GM23338 (cell line): ENCODE measurements around the gene NTN1. TPM values are rescaled to one million over a fixed set of nuclear protein-coding genes. Genes with fewer than 3 reads are reported as not detected.

ENCODE experiments used
- ATAC-seq: fragments of 200-7000 bp; cut with Tn5 transposase; 3 replicates; pipeline ENCODE4 v1.9.1; 2020
- DNase-seq: peaks from one replicate; pipeline ENCODE4 v3.0.0-alpha.2; 2015; ENCODE audit warnings: low spot score
- H2AFZ ChIP-seq: fragments of 200-600 bp; sonication (generic); 2 replicates; pipeline ENCODE4 v1.8.0; 2016; ENCODE audit warnings: antibody characterized with exemption, mild to moderate bottlenecking, moderate library complexity
- H3F3A ChIP-seq: fragments of 200-600 bp; sonication (generic); replicated peaks from 2 replicates; pipeline ENCODE4 v1.8.0; 2017; ENCODE audit warnings: antibody characterized with exemption, mixed run types, low read depth
- H3K27ac ChIP-seq: fragments of 200-600 bp; sonication (generic); 2 replicates; pipeline ENCODE4 v1.6.1; 2016; ENCODE audit warnings: low read depth
- H3K27me3 ChIP-seq: fragments of 200-600 bp; sonication (generic); 2 replicates; pipeline ENCODE4 v1.8.0; 2016; ENCODE audit warnings: mild to moderate bottlenecking, mixed run types, moderate library complexity; ENCODE audit not compliant: insufficient read depth
- H3K36me3 ChIP-seq: fragments of 200-600 bp; sonication (generic); 2 replicates; pipeline ENCODE4 v1.8.0; 2016; ENCODE audit warnings: mild to moderate bottlenecking; ENCODE audit not compliant: insufficient read depth
- H3K4me1 ChIP-seq: fragments of 200-600 bp; sonication (generic); 2 replicates; pipeline ENCODE4 v1.8.0; 2016; ENCODE audit warnings: mild to moderate bottlenecking, moderate library complexity; ENCODE audit not compliant: insufficient read depth
- H3K4me2 ChIP-seq: fragments of 200-600 bp; sonication (generic); 2 replicates; pipeline ENCODE4 v1.7.1; 2017; ENCODE audit warnings: mixed run types
- H3K4me3 ChIP-seq: fragments of 200-600 bp; sonication (generic); 2 replicates; pipeline ENCODE4 v1.6.1; 2016; ENCODE audit warnings: mixed run types
- H3K79me2 ChIP-seq: fragments of 200-600 bp; sonication (generic); replicated peaks from 2 replicates; pipeline ENCODE4 v1.8.0; 2017; ENCODE audit warnings: mild to moderate bottlenecking; ENCODE audit not compliant: insufficient read depth
- H3K9me2 ChIP-seq: fragments of 200-600 bp; sonication (generic); 2 replicates; pipeline ENCODE4 v1.8.0; 2017; ENCODE audit not compliant: insufficient read depth
- H4K20me1 ChIP-seq: fragments of 200-600 bp; sonication (generic); replicated peaks from 2 replicates; pipeline ENCODE4 v1.8.0; 2017; ENCODE audit warnings: mild to moderate bottlenecking; ENCODE audit not compliant: insufficient read depth
- H3K27ac Mint-ChIP-seq: 2 replicates; pipeline ENCODE4 v1.8.0; 2020; ENCODE audit warnings: inconsistent platforms, mild to moderate bottlenecking, moderate library complexity, mixed read lengths
- H3K27me3 Mint-ChIP-seq: 3 replicates; pipeline ENCODE4 v1.8.0; 2022; ENCODE audit warnings: low read depth, mild to moderate bottlenecking, moderate library complexity, mixed read lengths, inconsistent platforms; ENCODE audit not compliant: insufficient read depth, poor library complexity
- H3K36me3 Mint-ChIP-seq: 3 replicates; pipeline ENCODE4 v1.8.0; 2021; ENCODE audit warnings: low read depth, mild to moderate bottlenecking, inconsistent platforms, moderate library complexity, mixed read lengths
- H3K4me1 Mint-ChIP-seq: 3 replicates; pipeline ENCODE4 v1.8.0; 2020; ENCODE audit warnings: mild to moderate bottlenecking, inconsistent platforms, mixed read lengths
- H3K4me3 Mint-ChIP-seq: 3 replicates; pipeline ENCODE4 v1.8.0; 2021; ENCODE audit warnings: moderate library complexity, mild to moderate bottlenecking, inconsistent platforms, mixed read lengths
- H3K9me3 Mint-ChIP-seq: 3 replicates; pipeline ENCODE4 v1.8.0; 2020; ENCODE audit warnings: moderate library complexity, mild to moderate bottlenecking, inconsistent platforms, mixed read lengths
- CREB1 ChIP-seq: fragments of 250-450 bp; sonication (Bioruptor Pico); IDR thresholded peaks from 2 replicates; pipeline ENCODE4 v1.5.0; 2020; ENCODE audit warnings: low read depth, mild to moderate bottlenecking, moderate library complexity
- EZH2 ChIP-seq: fragments of 200-600 bp; sonication (generic); IDR thresholded peaks from one replicate; pipeline ENCODE4 v1.8.0; 2017; ENCODE audit warnings: antibody characterized with exemption, mild to moderate bottlenecking, low read depth; ENCODE audit not compliant: unreplicated experiment
- EZH2phosphoT487 ChIP-seq: fragments of 200-600 bp; sonication (generic); IDR thresholded peaks from one replicate; pipeline ENCODE4 v1.8.1; 2018; ENCODE audit warnings: antibody characterized with exemption; ENCODE audit not compliant: unreplicated experiment
- JUNB ChIP-seq: IDR thresholded peaks from one replicate; pipeline ENCODE4 v1.6.1; 2016; ENCODE audit warnings: antibody characterized with exemption; ENCODE audit not compliant: unreplicated experiment
- POLR2AphosphoS5 ChIP-seq: IDR thresholded peaks from 2 replicates; pipeline ENCODE4 v1.6.1; 2016; ENCODE audit warnings: antibody characterized with exemption, low read depth
- STAT1 ChIP-seq: IDR thresholded peaks from one replicate; pipeline ENCODE4 v1.6.1; 2016; ENCODE audit warnings: antibody characterized with exemption; ENCODE audit not compliant: unreplicated experiment
- ZNF114 ChIP-seq: fragments of 250-450 bp; sonication (Bioruptor Pico); IDR thresholded peaks from 2 replicates; pipeline ENCODE4 v1.5.0; 2020; ENCODE audit warnings: mild to moderate bottlenecking, moderate library complexity
- ZNF331 ChIP-seq: fragments of 250-450 bp; sonication (Bioruptor Pico); IDR thresholded peaks from 2 replicates; pipeline ENCODE4 v1.5.0; 2020; ENCODE audit warnings: low read depth, mild to moderate bottlenecking, moderate library complexity
- ZNF462 ChIP-seq: fragments of 250-450 bp; sonication (Bioruptor Pico); IDR thresholded peaks from 2 replicates; pipeline ENCODE4 v1.5.0; 2020; ENCODE audit warnings: mild to moderate bottlenecking, moderate library complexity
- polyA plus RNA-seq: library from polyadenylated mRNA; unstranded; fragments of >200 nt; fragmentation: Nextera tagmentation; extraction: Ambion mirVana; gene quantifications from 2 replicates; pipeline ENCODE4 v1.2.1, GENCODE V29; 2016
- total RNA-seq: library from RNA; depleted of rRNA; stranded (reverse); fragments of >200 nt; shearing (Covaris generic); gene quantifications from 2 replicates; pipeline ENCODE4 v1.2.3, GENCODE V29; 2014
- TF ChIP-seq, protein P1 (sequence below): IDR thresholded peaks from one replicate; pipeline ENCODE4 v1.6.1; 2018; ENCODE audit warnings: antibody characterized with exemption; ENCODE audit not compliant: unreplicated experiment
- TF ChIP-seq, protein P2 (sequence below): IDR thresholded peaks from 2 replicates; pipeline ENCODE4 v1.6.1; 2016; ENCODE audit warnings: antibody characterized with exemption
- TF ChIP-seq, protein P3 (sequence below), 2 experiments: fragments of 200-600 bp in 1 of 2; sonication (generic) in 1 of 2; conservative IDR thresholded peaks; 2 replicates each; pipeline versions ENCODE4 v1.5.1 to v1.6.1; 2016 to 2017; ENCODE audit warnings: antibody characterized with exemption in 2 of 2, low read depth in 2 of 2, mild to moderate bottlenecking in 2 of 2, moderate library complexity in 1 of 2

NTN1 gene
- total and polyA plus RNA-seq, 2 experiments from 2014 or later = 0.57 to 2.6 TPM

- TF ChIP-seq, protein P1, sequence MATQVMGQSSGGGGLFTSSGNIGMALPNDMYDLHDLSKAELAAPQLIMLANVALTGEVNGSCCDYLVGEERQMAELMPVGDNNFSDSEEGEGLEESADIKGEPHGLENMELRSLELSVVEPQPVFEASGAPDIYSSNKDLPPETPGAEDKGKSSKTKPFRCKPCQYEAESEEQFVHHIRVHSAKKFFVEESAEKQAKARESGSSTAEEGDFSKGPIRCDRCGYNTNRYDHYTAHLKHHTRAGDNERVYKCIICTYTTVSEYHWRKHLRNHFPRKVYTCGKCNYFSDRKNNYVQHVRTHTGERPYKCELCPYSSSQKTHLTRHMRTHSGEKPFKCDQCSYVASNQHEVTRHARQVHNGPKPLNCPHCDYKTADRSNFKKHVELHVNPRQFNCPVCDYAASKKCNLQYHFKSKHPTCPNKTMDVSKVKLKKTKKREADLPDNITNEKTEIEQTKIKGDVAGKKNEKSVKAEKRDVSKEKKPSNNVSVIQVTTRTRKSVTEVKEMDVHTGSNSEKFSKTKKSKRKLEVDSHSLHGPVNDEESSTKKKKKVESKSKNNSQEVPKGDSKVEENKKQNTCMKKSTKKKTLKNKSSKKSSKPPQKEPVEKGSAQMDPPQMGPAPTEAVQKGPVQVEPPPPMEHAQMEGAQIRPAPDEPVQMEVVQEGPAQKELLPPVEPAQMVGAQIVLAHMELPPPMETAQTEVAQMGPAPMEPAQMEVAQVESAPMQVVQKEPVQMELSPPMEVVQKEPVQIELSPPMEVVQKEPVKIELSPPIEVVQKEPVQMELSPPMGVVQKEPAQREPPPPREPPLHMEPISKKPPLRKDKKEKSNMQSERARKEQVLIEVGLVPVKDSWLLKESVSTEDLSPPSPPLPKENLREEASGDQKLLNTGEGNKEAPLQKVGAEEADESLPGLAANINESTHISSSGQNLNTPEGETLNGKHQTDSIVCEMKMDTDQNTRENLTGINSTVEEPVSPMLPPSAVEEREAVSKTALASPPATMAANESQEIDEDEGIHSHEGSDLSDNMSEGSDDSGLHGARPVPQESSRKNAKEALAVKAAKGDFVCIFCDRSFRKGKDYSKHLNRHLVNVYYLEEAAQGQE = no peak
Measured at GRCh38 chr17:9036336-9036735, 15.0 kb downstream of the NTN1 start (continued).

GRCh38 chr17:9037736-9038135 is 16.4 kb downstream of the NTN1 start:
- no peaks in the 10 kb centered on the region for H3K79me2 ChIP-seq
- H3K4me1 Mint-ChIP-seq = no peaks in the 10 kb centered on the region
- ATAC-seq = no peak
- no peak overlapping the region for H3K27ac ChIP-seq
- no peaks in the 10 kb centered on the region for H3K36me3 ChIP-seq
- H3K36me3 Mint-ChIP-seq = no peaks in the 10 kb centered on the region
- no peaks in the 10 kb centered on the region for H4K20me1 ChIP-seq
- no peak overlapping the region for H3K27ac Mint-ChIP-seq
- no peak overlapping the region for H3K4me3 Mint-ChIP-seq
- peaks cover 19% of the 10 kb centered on the region for H3K9me3 Mint-ChIP-seq
- no peak overlapping the region for H2AFZ ChIP-seq
- H3K27me3 Mint-ChIP-seq = peaks cover 5% of the 10 kb centered on the region
- H3K4me2 ChIP-seq = no peak overlapping the region
- H3K4me1 ChIP-seq = no peaks in the 10 kb centered on the region
- DNase-seq = no peak
- H3K4me3 ChIP-seq = no peak overlapping the region
- H3K27me3 ChIP-seq = no peaks in the 10 kb centered on the region
- no peaks in the 10 kb centered on the region for H3F3A ChIP-seq
- no peaks in the 10 kb centered on the region for H3K9me2 ChIP-seq
- no peak for TF ChIP-seq EZH2phosphoT487
- no peak for TF ChIP-seq ZNF114 (CRISPR knock-in tag)
- no peak for TF ChIP-seq ZNF462 (CRISPR knock-in tag)
- no peak for TF ChIP-seq STAT1
- TF ChIP-seq CREB1 (CRISPR knock-in tag) = no peak
- TF ChIP-seq POLR2AphosphoS5 = no peak
- TF ChIP-seq, protein P2, sequence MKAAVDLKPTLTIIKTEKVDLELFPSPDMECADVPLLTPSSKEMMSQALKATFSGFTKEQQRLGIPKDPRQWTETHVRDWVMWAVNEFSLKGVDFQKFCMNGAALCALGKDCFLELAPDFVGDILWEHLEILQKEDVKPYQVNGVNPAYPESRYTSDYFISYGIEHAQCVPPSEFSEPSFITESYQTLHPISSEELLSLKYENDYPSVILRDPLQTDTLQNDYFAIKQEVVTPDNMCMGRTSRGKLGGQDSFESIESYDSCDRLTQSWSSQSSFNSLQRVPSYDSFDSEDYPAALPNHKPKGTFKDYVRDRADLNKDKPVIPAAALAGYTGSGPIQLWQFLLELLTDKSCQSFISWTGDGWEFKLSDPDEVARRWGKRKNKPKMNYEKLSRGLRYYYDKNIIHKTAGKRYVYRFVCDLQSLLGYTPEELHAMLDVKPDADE = no peak
- TF ChIP-seq, protein P3, sequence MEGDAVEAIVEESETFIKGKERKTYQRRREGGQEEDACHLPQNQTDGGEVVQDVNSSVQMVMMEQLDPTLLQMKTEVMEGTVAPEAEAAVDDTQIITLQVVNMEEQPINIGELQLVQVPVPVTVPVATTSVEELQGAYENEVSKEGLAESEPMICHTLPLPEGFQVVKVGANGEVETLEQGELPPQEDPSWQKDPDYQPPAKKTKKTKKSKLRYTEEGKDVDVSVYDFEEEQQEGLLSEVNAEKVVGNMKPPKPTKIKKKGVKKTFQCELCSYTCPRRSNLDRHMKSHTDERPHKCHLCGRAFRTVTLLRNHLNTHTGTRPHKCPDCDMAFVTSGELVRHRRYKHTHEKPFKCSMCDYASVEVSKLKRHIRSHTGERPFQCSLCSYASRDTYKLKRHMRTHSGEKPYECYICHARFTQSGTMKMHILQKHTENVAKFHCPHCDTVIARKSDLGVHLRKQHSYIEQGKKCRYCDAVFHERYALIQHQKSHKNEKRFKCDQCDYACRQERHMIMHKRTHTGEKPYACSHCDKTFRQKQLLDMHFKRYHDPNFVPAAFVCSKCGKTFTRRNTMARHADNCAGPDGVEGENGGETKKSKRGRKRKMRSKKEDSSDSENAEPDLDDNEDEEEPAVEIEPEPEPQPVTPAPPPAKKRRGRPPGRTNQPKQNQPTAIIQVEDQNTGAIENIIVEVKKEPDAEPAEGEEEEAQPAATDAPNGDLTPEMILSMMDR (conservative IDR thresholded peaks at IDR 0.05; ENCODE audit: low read depth in 2 of 2) = no peak
- TF ChIP-seq ZNF331 (CRISPR knock-in tag) = no peak
- TF ChIP-seq EZH2 = no peak
- no peak for TF ChIP-seq JUNB
